ENCODE data around the gene SEMA5A. TPM values are rescaled to one million over a fixed set of nuclear protein-coding genes. Genes with fewer than 3 reads are reported as not detected.

SEMA5A gene
- polyA plus RNA-seq, 1 donor from 2014 or later = 3.2 TPM

GRCh38 chr5:9347032-9347431, 198.8 kb downstream of the SEMA5A start:
- TF ChIP-seq MXI1 (conservative IDR thresholded peaks at IDR 0.05; ENCODE audit: poor library complexity, severe bottlenecking) = no peak
- TF ChIP-seq, protein P1, sequence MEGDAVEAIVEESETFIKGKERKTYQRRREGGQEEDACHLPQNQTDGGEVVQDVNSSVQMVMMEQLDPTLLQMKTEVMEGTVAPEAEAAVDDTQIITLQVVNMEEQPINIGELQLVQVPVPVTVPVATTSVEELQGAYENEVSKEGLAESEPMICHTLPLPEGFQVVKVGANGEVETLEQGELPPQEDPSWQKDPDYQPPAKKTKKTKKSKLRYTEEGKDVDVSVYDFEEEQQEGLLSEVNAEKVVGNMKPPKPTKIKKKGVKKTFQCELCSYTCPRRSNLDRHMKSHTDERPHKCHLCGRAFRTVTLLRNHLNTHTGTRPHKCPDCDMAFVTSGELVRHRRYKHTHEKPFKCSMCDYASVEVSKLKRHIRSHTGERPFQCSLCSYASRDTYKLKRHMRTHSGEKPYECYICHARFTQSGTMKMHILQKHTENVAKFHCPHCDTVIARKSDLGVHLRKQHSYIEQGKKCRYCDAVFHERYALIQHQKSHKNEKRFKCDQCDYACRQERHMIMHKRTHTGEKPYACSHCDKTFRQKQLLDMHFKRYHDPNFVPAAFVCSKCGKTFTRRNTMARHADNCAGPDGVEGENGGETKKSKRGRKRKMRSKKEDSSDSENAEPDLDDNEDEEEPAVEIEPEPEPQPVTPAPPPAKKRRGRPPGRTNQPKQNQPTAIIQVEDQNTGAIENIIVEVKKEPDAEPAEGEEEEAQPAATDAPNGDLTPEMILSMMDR (IDR thresholded peaks at IDR 0.05; ENCODE audit: poor library complexity, severe bottlenecking) = no peak
- Histone ChIP-seq H3K4me2 (ENCODE audit: low read length) (no peak overlapping the region), H4K20me1 (ENCODE audit: insufficient read depth) (no peaks in the 10 kb centered on the region), H3F3A (ENCODE audit: insufficient read depth, low read length, poor library complexity, severe bottlenecking) (no peaks in the 10 kb centered on the region), H3K27ac (ENCODE audit: low read length) (no peak overlapping the region), H3K9ac (ENCODE audit: low read length) (no peak overlapping the region), H3K4me3 (ENCODE audit: low read length) (no peak overlapping the region), H3K9me3 (ENCODE audit: low read length) (no peaks in the 10 kb centered on the region), H3K36me3 (ENCODE audit: insufficient read depth, low read length) (no peaks in the 10 kb centered on the region), H3K27me3 (ENCODE audit: insufficient read depth, low read depth, low read length) (no peaks in the 10 kb centered on the region), H3K79me2 (replicated peaks; ENCODE audit: insufficient read depth, low read length) (no peaks in the 10 kb centered on the region), H2AFZ (ENCODE audit: low read depth, low read length) (no peak overlapping the region), H3K9me2 (ENCODE audit: insufficient read depth, low read length) (no peaks in the 10 kb centered on the region)

DNA sequence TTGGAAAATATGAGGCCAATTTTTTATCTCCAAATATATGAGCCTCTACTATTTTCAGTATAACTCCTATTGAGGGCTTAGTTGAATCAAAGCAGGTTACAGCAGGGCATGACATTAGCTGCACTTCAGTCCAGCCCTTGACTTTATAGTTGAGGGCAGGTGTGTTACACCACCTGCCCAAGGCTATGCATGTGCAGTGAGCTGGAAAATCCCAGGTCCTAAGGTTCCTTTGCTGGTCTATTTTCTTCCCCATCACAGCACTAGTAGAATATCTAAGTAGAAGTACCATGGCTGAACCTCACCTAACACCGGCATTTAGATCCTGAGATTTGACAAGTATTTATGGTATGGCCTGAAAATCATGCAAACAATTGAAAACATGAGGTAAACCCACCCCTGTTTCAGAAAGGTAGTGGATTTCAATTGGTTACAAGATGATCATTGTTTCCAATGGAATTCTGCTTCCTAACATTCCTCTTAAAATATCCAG, 201.1 kb downstream of the SEMA5A start:
- no peak overlapping the region for H3K4me3 ChIP-seq (ENCODE audit: low read length)
- no peak overlapping the region for H3K27ac ChIP-seq (ENCODE audit: low read length)
- H2AFZ ChIP-seq (ENCODE audit: low read depth, low read length) = no peak overlapping the region
- no peaks in the 10 kb centered on the region for H4K20me1 ChIP-seq (ENCODE audit: insufficient read depth)
- H3K9me2 ChIP-seq (ENCODE audit: insufficient read depth, low read length) = no peaks in the 10 kb centered on the region
- H3K9me3 ChIP-seq (ENCODE audit: low read length) = no peaks in the 10 kb centered on the region
- no peaks in the 10 kb centered on the region for H3K79me2 ChIP-seq (replicated peaks; ENCODE audit: insufficient read depth, low read length)
- H3K4me2 ChIP-seq (ENCODE audit: low read length) = no peak overlapping the region
- no peak overlapping the region for H3K9ac ChIP-seq (ENCODE audit: low read length)
- no peaks in the 10 kb centered on the region for H3K36me3 ChIP-seq (ENCODE audit: insufficient read depth, low read length)
- H3K27me3 ChIP-seq (ENCODE audit: insufficient read depth, low read depth, low read length) = no peaks in the 10 kb centered on the region
- no peaks in the 10 kb centered on the region for H3F3A ChIP-seq (ENCODE audit: insufficient read depth, low read length, poor library complexity, severe bottlenecking)
- TF ChIP-seq EP300 (conservative IDR thresholded peaks at IDR 0.05; ENCODE audit: poor library complexity, severe bottlenecking) = no peak
- no peak for TF ChIP-seq MXI1 (conservative IDR thresholded peaks at IDR 0.05; ENCODE audit: poor library complexity, severe bottlenecking)
- no peak for TF ChIP-seq RAD21 (conservative IDR thresholded peaks at IDR 0.05)
- TF ChIP-seq SMC3 (conservative IDR thresholded peaks at IDR 0.05; ENCODE audit: poor library complexity) = no peak
- no peak for TF ChIP-seq EZH2 (IDR thresholded peaks at IDR 0.05; ENCODE audit: borderline replicate concordance, insufficient read depth, low read length, poor library complexity, severe bottlenecking)

GRCh38 chr5:9343146-9343850, 202.6 kb downstream of the SEMA5A start:
- Histone ChIP-seq H3F3A (ENCODE audit: insufficient read depth, low read length, poor library complexity, severe bottlenecking) (no peaks in the 10 kb centered on the region), H3K79me2 (replicated peaks; ENCODE audit: insufficient read depth, low read length) (no peaks in the 10 kb centered on the region), H3K9me2 (ENCODE audit: insufficient read depth, low read length) (no peaks in the 10 kb centered on the region), H3K4me2 (ENCODE audit: low read length) (no peak overlapping the region), H3K4me3 (ENCODE audit: low read length) (no peak overlapping the region), H3K27ac (ENCODE audit: low read length) (no peak overlapping the region), H3K27me3 (ENCODE audit: insufficient read depth, low read depth, low read length) (no peaks in the 10 kb centered on the region), H3K36me3 (ENCODE audit: insufficient read depth, low read length) (no peaks in the 10 kb centered on the region), H2AFZ (ENCODE audit: low read depth, low read length) (no peak overlapping the region), H3K9ac (ENCODE audit: low read length) (no peak overlapping the region), H3K9me3 (ENCODE audit: low read length) (no peaks in the 10 kb centered on the region), H4K20me1 (ENCODE audit: insufficient read depth) (no peaks in the 10 kb centered on the region)
- TF ChIP-seq EZH2 (IDR thresholded peaks at IDR 0.05; ENCODE audit: borderline replicate concordance, insufficient read depth, low read length, poor library complexity, severe bottlenecking) = no peak
